Right lobe of liver (tissue), 4 donors: ENCODE measurements around the gene C4orf50.

Source experiments
- CTCF ChIP-seq, 4 donors: fragments of 200-600 bp in 3 of 4; fragments of 450-650 bp in 1 of 4; IDR thresholded peaks; one replicate each; pipeline versions ENCODE4 v1.5.1 to v1.8.0; 2016 to 2022; ENCODE audit warnings: antibody characterized with exemption in 4 of 4, mild to moderate bottlenecking in 2 of 4
- POLR2A ChIP-seq: fragments of 450-650 bp; IDR thresholded peaks from one replicate; pipeline ENCODE4 v1.6.1; 2017; ENCODE audit warnings: antibody characterized with exemption, mild to moderate bottlenecking
- donor health status: DM: no; HTN: no; CAD: no.
- donor health status: DM: no; HTN: no; CAD: no.
- donor health status: DM: no; HTN: yes; CAD: no.

GRCh38 chr4:6065934-6066590 is 47.8 kb upstream of the C4orf50 start:
- no peak for TF ChIP-seq CTCF (IDR thresholded peaks at IDR 0.05)
- no peak for TF ChIP-seq POLR2A
